Spleen (tissue), 7 donors: ENCODE data around the gene CDC42BPG.

ENCODE experiments used
- CTCF ChIP-seq, 11 experiments: fragments of 200-600 bp in 7 of 11; fragments of 450-650 bp in 4 of 11; sonication (generic) in 4 of 11; IDR thresholded peaks in 8 of 11; conservative IDR thresholded peaks in 3 of 11; 1 replicate in 7 of 11; 2 replicates in 4 of 11; pipeline versions ENCODE4 v1.4.0 to v1.8.0; 2016 to 2021; ENCODE audit warnings: antibody characterized with exemption in 11 of 11, inconsistent platforms in 4 of 11, mild to moderate bottlenecking in 1 of 11
- POLR2A ChIP-seq, 3 donors: fragments of 450-650 bp; IDR thresholded peaks; one replicate each; pipeline ENCODE4 v1.5.1; 2017; ENCODE audit warnings: antibody characterized with exemption in 3 of 3, mild to moderate bottlenecking in 1 of 3
- donor health status: DM: no; HTN: no; CAD: no; lungs with moderate emphysema.
- donor health status: DM: no; HTN: no; CAD: no.
- donor health status: DM: no; HTN: no; CAD: no.

DNA sequence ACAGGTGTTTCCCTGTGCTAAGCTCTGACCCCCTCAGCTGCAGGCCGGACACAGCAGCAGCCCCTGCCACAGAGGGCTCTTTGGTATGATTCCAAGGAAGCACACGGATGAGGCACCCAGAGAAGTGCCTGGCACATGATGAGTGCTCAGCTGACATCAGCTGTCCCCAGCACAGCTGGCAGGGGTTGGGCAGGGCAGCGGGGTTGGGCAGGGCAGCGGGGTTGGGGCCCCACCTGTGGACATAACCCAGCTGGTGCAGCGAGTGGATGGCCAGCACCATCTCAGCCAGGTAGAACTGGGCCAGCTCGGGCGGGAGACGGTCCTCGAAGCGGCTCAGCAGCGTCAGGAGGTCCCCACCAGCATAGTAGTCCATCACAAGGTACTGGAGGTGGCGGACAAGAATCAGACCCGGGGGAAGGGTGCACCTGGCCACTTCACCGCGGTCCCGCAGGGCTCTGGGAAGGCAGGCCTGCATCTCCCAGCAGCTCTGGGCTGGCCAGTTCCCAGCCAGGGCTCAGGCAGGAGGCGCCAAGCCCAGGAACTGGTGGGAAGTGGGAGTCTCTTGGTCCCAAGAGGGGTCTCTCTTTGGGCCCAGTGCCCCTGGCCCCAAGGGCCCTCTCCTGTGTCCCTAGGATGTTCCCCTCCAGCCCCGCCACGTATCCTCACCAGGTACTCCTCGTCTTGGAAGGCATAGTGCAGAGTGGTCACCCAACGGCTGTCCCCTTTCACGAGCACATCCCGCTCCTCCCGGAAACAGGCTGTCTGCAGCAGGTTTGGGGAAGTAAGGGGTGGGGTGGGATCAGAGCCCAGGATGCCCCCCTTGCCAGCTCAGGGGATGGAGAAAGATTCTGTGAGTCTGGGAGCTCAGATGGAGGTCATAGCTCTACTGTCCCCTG, 4.3 kb downstream of the CDC42BPG start:
- no peak for TF ChIP-seq CTCF (IDR thresholded peaks at IDR 0.05 in 8 of 11, conservative IDR thresholded peaks at IDR 0.05 in 3 of 11)
- no peak for TF ChIP-seq POLR2A (IDR thresholded peaks at IDR 0.05)
